IMR-90 (cell line): ENCODE measurements around the gene C16orf74. TPM values are rescaled to one million over a fixed set of nuclear protein-coding genes. Genes with fewer than 3 reads are reported as not detected.

ENCODE experiments used
- ATAC-seq: fragments of 200-7000 bp; cut with Tn5 transposase; 2 replicates; pipeline ENCODE4 v1.9.1; 2020; ENCODE audit warnings: low read depth, mild to moderate bottlenecking, moderate library complexity
- BruUV-seq: library from RNA; stranded (reverse); fragments of 400-500 nt; replicated peaks from 2 replicates; lab custom pipeline; 2021; lab: Mats Ljungman, UMichigan
- CTCF ChIA-PET: fragments of 300-600 bp; formaldehyde crosslinking; extraction: SDS; loops from one replicate; lab custom pipeline; 2021; ENCODE audit warnings: antibody characterized with exemption; lab: Yijun Ruan, JAX
- POLR2A ChIA-PET: fragments of 300-600 bp; sonication (Branson Sonifier 250); formaldehyde crosslinking; loops from one replicate; lab custom pipeline; 2022; ENCODE audit warnings: antibody characterized with exemption; ENCODE audit not compliant: unreplicated experiment; lab: Charles Lee
- DNase-seq: peaks from one replicate; pipeline ENCODE4 v3.0.0; 2013
- H2AFZ ChIP-seq: replicated peaks from 2 replicates; pipeline ENCODE3; 2013; ENCODE audit warnings: low read length, mild to moderate bottlenecking; ENCODE audit not compliant: poor library complexity
- H2AK5ac ChIP-seq: 2 replicates; pipeline ENCODE4 v1.6.1; 2013; ENCODE audit warnings: low read depth, low read length, inconsistent platforms
- H2AK9ac ChIP-seq: replicated peaks from 2 replicates; pipeline ENCODE3; 2013; ENCODE audit warnings: mild to moderate bottlenecking, low read depth, low read length, moderate library complexity; ENCODE audit not compliant: poor library complexity
- H2BK120ac ChIP-seq: 2 replicates; pipeline ENCODE4 v1.6.1; 2013; ENCODE audit warnings: low read depth, low read length, inconsistent platforms
- H2BK15ac ChIP-seq: 3 replicates; pipeline ENCODE4 v1.6.1; 2013; ENCODE audit warnings: low read depth, low read length, inconsistent platforms
- H2BK20ac ChIP-seq: 2 replicates; pipeline ENCODE4 v1.6.1; 2013; ENCODE audit warnings: low read depth, mild to moderate bottlenecking, inconsistent platforms, low read length, moderate library complexity
- H2BK5ac ChIP-seq: 2 replicates; pipeline ENCODE4 v1.6.1; 2013; ENCODE audit warnings: mild to moderate bottlenecking, low read depth, low read length, inconsistent platforms; ENCODE audit not compliant: poor library complexity, severe bottlenecking
- H3K14ac ChIP-seq: replicated peaks from 2 replicates; pipeline ENCODE4 v1.6.1; 2013; ENCODE audit warnings: low read depth, low read length, inconsistent platforms
- H3K18ac ChIP-seq: 2 replicates; pipeline ENCODE4 v1.6.1; 2013; ENCODE audit warnings: low read depth, low read length, control low read depth
- H3K23ac ChIP-seq: 2 replicates; pipeline ENCODE4 v1.6.1; 2013; ENCODE audit warnings: low read depth, low read length, inconsistent platforms
- H3K27ac ChIP-seq: 2 replicates; pipeline ENCODE4 v1.5.1; 2013; ENCODE audit warnings: mild to moderate bottlenecking, control low read depth, low read length; ENCODE audit not compliant: insufficient read depth
- H3K27me3 ChIP-seq: 2 replicates; pipeline ENCODE4 v1.6.1; 2013; ENCODE audit warnings: low read length; ENCODE audit not compliant: control insufficient read depth, insufficient read depth
- H3K36me3 ChIP-seq: 2 replicates; pipeline ENCODE4 v1.6.1; 2013; ENCODE audit warnings: low read length, mixed read lengths; ENCODE audit not compliant: control insufficient read depth, insufficient read depth
- H3K4ac ChIP-seq: 2 replicates; pipeline ENCODE4 v1.6.1; 2013; ENCODE audit warnings: low read depth, low read length, inconsistent platforms
- H3K4me1 ChIP-seq: 2 replicates; pipeline ENCODE4 v1.6.1; 2013; ENCODE audit warnings: low read length, mixed read lengths; ENCODE audit not compliant: control insufficient read depth, insufficient read depth
- H3K4me2 ChIP-seq: 2 replicates; pipeline ENCODE4 v1.6.1; 2013; ENCODE audit warnings: low read depth, mild to moderate bottlenecking, control low read depth, low read length, moderate library complexity
- H3K4me3 ChIP-seq: 2 replicates; pipeline ENCODE4 v1.5.1; 2013; ENCODE audit warnings: low read depth, mild to moderate bottlenecking, control low read depth, low read length, moderate library complexity; ENCODE audit not compliant: insufficient read depth
- H3K56ac ChIP-seq: 2 replicates; pipeline ENCODE4 v1.6.1; 2013; ENCODE audit warnings: low read length, inconsistent platforms; ENCODE audit not compliant: insufficient read depth; ENCODE audit errors: extremely low read depth
- H3K79me1 ChIP-seq, 2 experiments: 2 replicates each; pipeline ENCODE4 v1.6.1; 2013; ENCODE audit warnings: low read length in 2 of 2, inconsistent platforms in 1 of 2, low read depth in 1 of 2
- H3K9ac ChIP-seq: 2 replicates; pipeline ENCODE4 v1.6.1; 2013; ENCODE audit warnings: low read depth, low read length, control low read depth
- H3K9me1 ChIP-seq: 2 replicates; pipeline ENCODE4 v1.6.1; 2013; ENCODE audit warnings: low read length, inconsistent platforms; ENCODE audit not compliant: insufficient read depth
- H3K9me3 ChIP-seq: 2 replicates; pipeline ENCODE4 v1.6.1; 2013; ENCODE audit warnings: low read length; ENCODE audit not compliant: control insufficient read depth, insufficient read depth
- H4K20me1 ChIP-seq: 2 replicates; pipeline ENCODE4 v1.6.1; 2013; ENCODE audit warnings: low read length, inconsistent platforms; ENCODE audit not compliant: insufficient read depth
- H4K5ac ChIP-seq: 2 replicates; pipeline ENCODE4 v1.6.1; 2013; ENCODE audit warnings: mild to moderate bottlenecking, low read depth, low read length, control low read depth
- H4K8ac ChIP-seq, 2 experiments: 2 replicates each; pipeline ENCODE4 v1.6.1; 2013; ENCODE audit warnings: low read depth in 2 of 2, low read length in 2 of 2, control low read depth in 1 of 2, inconsistent platforms in 1 of 2
- H4K91ac ChIP-seq: 2 replicates; pipeline ENCODE4 v1.6.1; 2013; ENCODE audit warnings: low read depth, low read length, inconsistent platforms; ENCODE audit not compliant: insufficient read depth
- MAZ ChIP-seq: IDR thresholded peaks from 2 replicates; pipeline ENCODE4 v1.6.1; 2012; ENCODE audit warnings: low read depth, mild to moderate bottlenecking, low read length, improper control_type of control experiment, moderate library complexity, borderline replicate concordance
- RFX5 ChIP-seq: IDR thresholded peaks from 2 replicates; pipeline ENCODE4 v1.8.0; 2012; ENCODE audit warnings: low read depth, mild to moderate bottlenecking, low read length, moderate library complexity
- WGBS, 2 experiments: methylation state at CpG; one replicate each; pipeline versions ENCODE4 v1.1.5 to v1.1.7; 2013; ENCODE audit warnings: missing lambda C conversion rate in 2 of 2; ENCODE audit not compliant: insufficient read length in 1 of 2; ENCODE audit errors: extremely low coverage in 2 of 2; 5-methylcytosine and 5-hydroxymethylcytosine counted together
- dilution Hi-C: fragments of 300-500 bp; cut with HindIII; formaldehyde crosslinking; loops from one replicate; pipeline ENCODE4 v1.14.3; 2018; ENCODE audit warnings: low sequenced_read_pairs; ENCODE audit not compliant: unreplicated experiment
- in situ Hi-C: fragments of 300-500 bp; cut with MboI; formaldehyde crosslinking; loops from 3 replicates; pipeline ENCODE4 v1.14.3; 2019; ENCODE audit warnings: low sequenced_read_pairs, inconsistent platforms, mixed read lengths
- intact Hi-C: fragments of 100-400 bp; cut with micrococcal nuclease; formaldehyde crosslinking; loops from 2 replicates; pipeline ENCODE4 v1.10.0; 2022
- polyA plus RNA-seq, 3 experiments: library from polyadenylated mRNA; depleted of rRNA; stranded (reverse); fragments of >200 nt; gene quantifications; 2 replicates each; pipeline ENCODE4 v1.2.3, GENCODE V29; 2012; ENCODE audit warnings: low replicate concordance in 1 of 3
- total RNA-seq: library from RNA; depleted of rRNA; stranded (reverse); fragments of >200 nt; gene quantifications from 2 replicates; pipeline ENCODE4 v1.2.3, GENCODE V29; 2012
- TF ChIP-seq, protein P1 (sequence below): conservative IDR thresholded peaks from 2 replicates; pipeline ENCODE4 v1.5.1; 2012; ENCODE audit warnings: mild to moderate bottlenecking, low read depth, low read length, improper control_type of control experiment

Gene C16orf74
- total and polyA plus RNA-seq, 2 of the 4 experiments (the other 2 are of a cell fraction), result 4.5 to 12.2 TPM

DNA sequence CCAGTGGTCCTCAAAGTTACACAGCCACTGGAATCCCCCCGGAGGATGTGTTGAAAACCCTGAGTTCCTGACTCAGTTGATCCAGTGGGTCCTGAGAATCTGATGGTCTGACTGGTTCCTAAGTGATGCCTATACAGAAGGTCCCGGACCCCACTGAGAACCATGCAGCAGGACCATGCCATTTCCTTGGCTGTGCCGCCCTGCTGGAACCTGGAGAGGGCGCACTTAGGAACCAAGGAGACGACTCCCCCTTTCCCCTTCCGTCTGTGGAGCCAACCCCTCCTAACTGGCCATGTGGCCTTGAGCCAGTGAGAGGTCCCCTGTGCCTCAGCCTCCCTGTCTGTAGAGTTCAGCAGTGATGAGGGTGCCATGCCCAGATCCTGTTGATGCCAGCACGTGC, 22.0 kb downstream of the C16orf74 start:
- peak overlapping the region; percentile 68 for H2AK9ac ChIP-seq
- H2BK120ac ChIP-seq, result peak overlapping the region; percentile 42; the same call in 1 of the 2 replicates
- WGBS, 2 experiments, result 92% methylated on average over 2 of the region's 7 CpGs; no CpG with 5 or more reads in 1 of the 2 experiments
- H3K9ac ChIP-seq, result no peak overlapping the region
- ATAC-seq (no peak), DNase-seq (no peak)
- in situ Hi-C loops, result no loop called here
- no peak overlapping the region for H2BK15ac ChIP-seq
- H4K20me1 ChIP-seq, result no peaks in the 10 kb centered on the region
- no peak overlapping the region for H3K14ac ChIP-seq
- peaks cover 2% of the 10 kb centered on the region; the same call in 1 of the 2 replicates for H3K36me3 ChIP-seq
- H3K27ac ChIP-seq, result no peak overlapping the region
- no peak overlapping the region for H2AFZ ChIP-seq
- H3K4me3 ChIP-seq, result no peak overlapping the region
- H2BK5ac ChIP-seq, result no peak overlapping the region
- H3K79me1 ChIP-seq, result peaks cover 6 to 18% of the 10 kb centered on the region in 2 experiments; a peak in 3 of 4 replicates
- BruUV-seq, result no TSS peak
- no peak overlapping the region for H3K56ac ChIP-seq
- peaks cover 10% of the 10 kb centered on the region for H3K9me1 ChIP-seq
- no peaks in the 10 kb centered on the region for H3K4me1 ChIP-seq
- dilution Hi-C loops, result no loop called here
- intact Hi-C loops, result no loop called here
- ChIA-PET CTCF (no interaction called here), POLR2A (no interaction called here)
- no peaks in the 10 kb centered on the region; the same call in 1 of the 2 replicates for H3K9me3 ChIP-seq
- no peak overlapping the region for H3K23ac ChIP-seq
- no peak overlapping the region; the same call in 1 of the 2 replicates for H4K5ac ChIP-seq
- H4K8ac ChIP-seq, result no peak overlapping the region
- no peaks in the 10 kb centered on the region for H3K27me3 ChIP-seq
- H3K18ac ChIP-seq, result no peak overlapping the region
- H2AK5ac ChIP-seq, result 0 out of 2 replicates have a peak overlapping the region, but pooled peaks have one; percentile 15
- peak overlapping the region; percentile 60 for H3K4ac ChIP-seq
- H3K4me2 ChIP-seq, result no peak overlapping the region
- H4K91ac ChIP-seq, result no peak overlapping the region
- peak overlapping the region; percentile 39; the same call in 1 of the 2 replicates for H2BK20ac ChIP-seq
- no peak for TF ChIP-seq MAZ
- no peak for TF ChIP-seq RFX5
- TF ChIP-seq, protein P1, sequence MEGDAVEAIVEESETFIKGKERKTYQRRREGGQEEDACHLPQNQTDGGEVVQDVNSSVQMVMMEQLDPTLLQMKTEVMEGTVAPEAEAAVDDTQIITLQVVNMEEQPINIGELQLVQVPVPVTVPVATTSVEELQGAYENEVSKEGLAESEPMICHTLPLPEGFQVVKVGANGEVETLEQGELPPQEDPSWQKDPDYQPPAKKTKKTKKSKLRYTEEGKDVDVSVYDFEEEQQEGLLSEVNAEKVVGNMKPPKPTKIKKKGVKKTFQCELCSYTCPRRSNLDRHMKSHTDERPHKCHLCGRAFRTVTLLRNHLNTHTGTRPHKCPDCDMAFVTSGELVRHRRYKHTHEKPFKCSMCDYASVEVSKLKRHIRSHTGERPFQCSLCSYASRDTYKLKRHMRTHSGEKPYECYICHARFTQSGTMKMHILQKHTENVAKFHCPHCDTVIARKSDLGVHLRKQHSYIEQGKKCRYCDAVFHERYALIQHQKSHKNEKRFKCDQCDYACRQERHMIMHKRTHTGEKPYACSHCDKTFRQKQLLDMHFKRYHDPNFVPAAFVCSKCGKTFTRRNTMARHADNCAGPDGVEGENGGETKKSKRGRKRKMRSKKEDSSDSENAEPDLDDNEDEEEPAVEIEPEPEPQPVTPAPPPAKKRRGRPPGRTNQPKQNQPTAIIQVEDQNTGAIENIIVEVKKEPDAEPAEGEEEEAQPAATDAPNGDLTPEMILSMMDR, result peak; percentile 20; the same call in 1 of the 2 replicates
